Panc1 (cell line): ENCODE results near the gene PRM2. TPM values are rescaled to one million over a fixed set of nuclear protein-coding genes. Genes with fewer than 3 reads are reported as not detected.

Source experiments
- ATAC-seq: fragments of 200-7000 bp; cut with Tn5 transposase; 2 replicates; pipeline ENCODE4 v1.9.1; 2020; ENCODE audit warnings: mild to moderate bottlenecking, moderate library complexity
- BruUV-seq: library from RNA; stranded (reverse); fragments of 400-500 nt; replicated peaks from 2 replicates; lab custom pipeline; 2021; lab: Mats Ljungman, UMichigan
- CTCF ChIA-PET: fragments of 300-600 bp; sonication (Branson Sonifier 250); formaldehyde crosslinking; loops from one replicate; lab custom pipeline; 2022; ENCODE audit warnings: antibody characterized with exemption; lab: Charles Lee
- POLR2A ChIA-PET: fragments of 300-600 bp; sonication (Branson Sonifier 250); formaldehyde crosslinking; loops from one replicate; lab custom pipeline; 2022; ENCODE audit warnings: antibody characterized with exemption; lab: Charles Lee
- DNase-seq: peaks from one replicate; pipeline ENCODE4 v3.0.0-alpha.2; 2010; ENCODE audit warnings: low read depth, low spot score
- H3K27ac ChIP-seq: 2 replicates; pipeline ENCODE4 v1.5.1; 2011; ENCODE audit warnings: mild to moderate bottlenecking, low read length, inconsistent platforms
- H3K27me3 ChIP-seq: fragments of 200-500 bp; sonication (Bioruptor generic); 2 replicates; pipeline ENCODE4 v1.6.0; 2014; ENCODE audit warnings: low read length, inconsistent platforms; ENCODE audit not compliant: control insufficient read depth, insufficient read depth
- H3K36me3 ChIP-seq: fragments of 200-500 bp; sonication (Bioruptor generic); 2 replicates; pipeline ENCODE4 v1.5.1; 2014; ENCODE audit warnings: inconsistent platforms, mild to moderate bottlenecking, low read length, moderate library complexity; ENCODE audit not compliant: control insufficient read depth, insufficient read depth
- H3K4me1 ChIP-seq: 2 replicates; pipeline ENCODE4 v1.5.1; 2011; ENCODE audit warnings: inconsistent platforms, mild to moderate bottlenecking, low read length, moderate library complexity; ENCODE audit not compliant: control insufficient read depth, insufficient read depth
- H3K4me3 ChIP-seq, 2 experiments: 2 replicates each; pipeline ENCODE4 v1.5.1; 2011 to 2012; ENCODE audit warnings: low read depth in 2 of 2, low read length in 2 of 2, mild to moderate bottlenecking in 2 of 2, inconsistent platforms in 1 of 2, moderate library complexity in 1 of 2
- H3K9me3 ChIP-seq: fragments of 200-500 bp; sonication (Bioruptor generic); 2 replicates; pipeline ENCODE4 v1.5.1; 2014; ENCODE audit warnings: low read depth, mild to moderate bottlenecking, inconsistent platforms, low read length, moderate library complexity; ENCODE audit not compliant: control insufficient read depth, insufficient read depth
- CTCF ChIP-seq: fragments of 450-650 bp; IDR thresholded peaks from 2 replicates; pipeline ENCODE4 v1.5.1; 2017; ENCODE audit warnings: mild to moderate bottlenecking
- POLR2AphosphoS5 ChIP-seq: IDR thresholded peaks from 2 replicates; pipeline ENCODE4 v1.6.1; 2012; ENCODE audit warnings: mild to moderate bottlenecking, low read depth, low read length, moderate library complexity
- REST ChIP-seq, 2 experiments: IDR thresholded peaks; 2 replicates each; pipeline ENCODE4 v1.6.1; 2011 to 2012; ENCODE audit warnings: low read depth in 2 of 2, control low read depth in 1 of 2, low read length in 1 of 2, mild to moderate bottlenecking in 1 of 2, moderate library complexity in 1 of 2; ENCODE audit not compliant: insufficient read depth in 1 of 2
- SIN3A ChIP-seq: IDR thresholded peaks from 2 replicates; pipeline ENCODE4 v1.6.1; 2012; ENCODE audit warnings: low read depth, mild to moderate bottlenecking, low read length, moderate library complexity, borderline replicate concordance; ENCODE audit not compliant: insufficient read depth
- TCF7L2 ChIP-seq: IDR thresholded peaks from 2 replicates; pipeline ENCODE4 v1.6.1; 2011; ENCODE audit warnings: mild to moderate bottlenecking, low read depth, low read length, inconsistent platforms
- in situ Hi-C: cut with HindIII; loops from 2 replicates; pipeline ENCODE4 v1.10.0; 2016; ENCODE audit warnings: low sequenced_read_pairs, low pct_unique_long_range_greater_than_20kb
- intact Hi-C: fragments of 100-400 bp; cut with micrococcal nuclease; formaldehyde crosslinking; loops from one replicate; pipeline ENCODE4 v1.10.0; 2022; ENCODE audit not compliant: unreplicated experiment
- total RNA-seq: library from RNA; stranded (reverse); gene quantifications from one replicate; pipeline ENCODE4 v1.2.1, GENCODE V29; 2021; ENCODE audit not compliant: unreplicated experiment

PRM2 gene
- total RNA-seq, 1 experiment from 2014 or later = not detected

GRCh38 chr16:11264155-11264832 is 12.0 kb downstream of the PRM2 start:
- H3K27me3 ChIP-seq = no peaks in the 10 kb centered on the region
- POLR2A ChIA-PET = interaction anchor here (0.6 kb wide), 1 partner anchor 66 kb away, joined by 6 read pairs; no protein-coding TSS in a partner anchor
- CTCF ChIA-PET = interaction anchor here (0.5 kb wide), 1 partner anchor 11 kb away, joined by 6 read pairs; no protein-coding TSS in a partner anchor
- H3K36me3 ChIP-seq = no peaks in the 10 kb centered on the region
- H3K27ac ChIP-seq = no peak overlapping the region
- H3K4me1 ChIP-seq = peaks cover under 1% of the 10 kb centered on the region; the same call in 1 of the 2 replicates
- no peak for ATAC-seq
- in situ Hi-C loops (no loop called here), intact Hi-C loops (no loop called here)
- BruUV-seq = no TSS peak
- DNase-seq = no peak
- TF ChIP-seq POLR2AphosphoS5 (no peak), REST (IDR thresholded peaks at IDR 0.05; ENCODE audit: insufficient read depth in 1 of 2, low read depth in 2 of 2, low read length in 1 of 2) (no peak)
- no peaks in the 10 kb centered on the region for H3K9me3 ChIP-seq
- no peak overlapping the region for H3K4me3 ChIP-seq

DNA sequence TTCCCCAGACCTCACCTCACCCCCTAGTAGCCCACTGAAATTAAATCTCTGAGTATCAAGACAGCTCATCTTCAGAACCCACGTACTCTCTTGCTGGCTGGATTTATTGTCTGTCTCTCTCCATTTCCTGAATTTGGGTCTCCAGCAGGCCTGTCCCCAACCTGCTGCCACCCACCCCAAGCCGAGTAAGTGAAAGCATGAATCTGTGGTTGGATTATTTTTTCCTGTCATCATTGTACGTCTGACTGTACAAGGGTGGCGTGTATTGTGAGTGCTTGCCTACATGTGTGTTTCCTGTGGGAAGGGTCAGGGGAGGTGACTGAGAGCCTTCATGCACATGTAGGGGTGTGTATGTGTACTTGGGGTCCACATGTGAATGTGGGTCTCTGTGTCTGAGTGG is 12.5 kb downstream of the PRM2 start:
- ATAC-seq (no peak), DNase-seq (no peak)
- ChIA-PET POLR2A (interaction anchor here (0.6 kb wide), 1 partner anchor 67 kb away, joined by 6 read pairs; no protein-coding TSS in a partner anchor), CTCF (interaction anchor here (0.5 kb wide), 1 partner anchor 12 kb away, joined by 6 read pairs; no protein-coding TSS in a partner anchor)
- intact Hi-C loops = no loop called here
- Histone ChIP-seq H3K9me3 (no peaks in the 10 kb centered on the region), H3K27ac (no peak overlapping the region), H3K4me1 (peaks cover 6% of the 10 kb centered on the region; the same call in 1 of the 2 replicates), H3K4me3 (no peak overlapping the region), H3K27me3 (no peaks in the 10 kb centered on the region), H3K36me3 (no peaks in the 10 kb centered on the region)
- no TSS peak for BruUV-seq
- TF ChIP-seq POLR2AphosphoS5 (no peak), TCF7L2 (no peak), CTCF (no peak), SIN3A (no peak), REST (IDR thresholded peaks at IDR 0.05; ENCODE audit: insufficient read depth in 1 of 2, low read depth in 2 of 2, low read length in 1 of 2) (no peak)
- in situ Hi-C loops = no loop called here
